Endothelial cell of umbilical vein (primary cell): ENCODE results near the gene TMPRSS7.

Source experiments
- GATA2 ChIP-seq: IDR thresholded peaks from 2 replicates; pipeline ENCODE4 v1.7.0; 2011; ENCODE audit warnings: low read depth, mild to moderate bottlenecking, moderate library complexity, mixed read lengths, low read length; ENCODE audit not compliant: insufficient read length, insufficient read depth
- POLR2A ChIP-seq: IDR thresholded peaks from 2 replicates; pipeline ENCODE4 v1.6.1; 2012; ENCODE audit warnings: low read depth, mild to moderate bottlenecking, control low read depth, low read length

GRCh38 chr3:112032098-112032731, 2.3 kb upstream of the TMPRSS7 start:
- TF ChIP-seq GATA2 = no peak
- no peak for TF ChIP-seq POLR2A
